Measurements from ENCODE around the gene ZIC2.

The ZIC2 gene

DNA sequence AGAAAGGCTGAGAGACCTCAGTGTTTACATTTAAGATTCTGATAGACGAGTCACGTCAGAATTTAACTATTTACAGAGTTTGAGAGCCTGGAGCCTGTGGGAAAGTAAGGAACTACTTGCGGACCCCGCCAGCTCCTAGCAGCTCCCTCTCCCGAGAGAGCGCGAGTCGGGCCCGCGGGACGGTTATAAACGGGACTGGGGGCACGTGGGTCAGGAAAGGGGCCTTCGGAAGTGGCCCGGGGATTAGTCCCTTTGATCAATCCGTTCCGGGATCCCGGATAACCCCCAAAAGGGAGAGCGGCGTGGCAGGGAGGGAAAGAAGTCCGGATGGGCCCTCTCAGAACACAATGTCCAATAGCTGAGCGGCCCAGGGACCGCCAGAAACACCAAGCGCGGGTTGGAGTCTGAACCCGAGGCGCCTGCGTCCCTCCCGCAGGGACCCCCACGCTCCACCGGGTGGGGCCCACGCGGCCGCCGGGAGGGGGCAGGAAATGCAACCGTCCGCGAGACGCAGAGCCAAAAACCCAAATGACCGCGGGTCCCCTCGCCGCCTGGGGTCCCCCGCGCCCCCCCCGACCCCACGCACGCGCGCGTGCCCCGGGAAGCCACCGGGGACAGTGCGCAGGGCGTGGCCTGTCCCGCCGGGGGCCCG lies 13.6 kb upstream of the ZIC2 start (continued):
- TF ChIP-seq, protein P1, sequence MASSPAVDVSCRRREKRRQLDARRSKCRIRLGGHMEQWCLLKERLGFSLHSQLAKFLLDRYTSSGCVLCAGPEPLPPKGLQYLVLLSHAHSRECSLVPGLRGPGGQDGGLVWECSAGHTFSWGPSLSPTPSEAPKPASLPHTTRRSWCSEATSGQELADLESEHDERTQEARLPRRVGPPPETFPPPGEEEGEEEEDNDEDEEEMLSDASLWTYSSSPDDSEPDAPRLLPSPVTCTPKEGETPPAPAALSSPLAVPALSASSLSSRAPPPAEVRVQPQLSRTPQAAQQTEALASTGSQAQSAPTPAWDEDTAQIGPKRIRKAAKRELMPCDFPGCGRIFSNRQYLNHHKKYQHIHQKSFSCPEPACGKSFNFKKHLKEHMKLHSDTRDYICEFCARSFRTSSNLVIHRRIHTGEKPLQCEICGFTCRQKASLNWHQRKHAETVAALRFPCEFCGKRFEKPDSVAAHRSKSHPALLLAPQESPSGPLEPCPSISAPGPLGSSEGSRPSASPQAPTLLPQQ (tag by site-specific recombination; IDR thresholded peaks at IDR 0.05), result peak; percentile 82
- TF ChIP-seq, protein P2, sequence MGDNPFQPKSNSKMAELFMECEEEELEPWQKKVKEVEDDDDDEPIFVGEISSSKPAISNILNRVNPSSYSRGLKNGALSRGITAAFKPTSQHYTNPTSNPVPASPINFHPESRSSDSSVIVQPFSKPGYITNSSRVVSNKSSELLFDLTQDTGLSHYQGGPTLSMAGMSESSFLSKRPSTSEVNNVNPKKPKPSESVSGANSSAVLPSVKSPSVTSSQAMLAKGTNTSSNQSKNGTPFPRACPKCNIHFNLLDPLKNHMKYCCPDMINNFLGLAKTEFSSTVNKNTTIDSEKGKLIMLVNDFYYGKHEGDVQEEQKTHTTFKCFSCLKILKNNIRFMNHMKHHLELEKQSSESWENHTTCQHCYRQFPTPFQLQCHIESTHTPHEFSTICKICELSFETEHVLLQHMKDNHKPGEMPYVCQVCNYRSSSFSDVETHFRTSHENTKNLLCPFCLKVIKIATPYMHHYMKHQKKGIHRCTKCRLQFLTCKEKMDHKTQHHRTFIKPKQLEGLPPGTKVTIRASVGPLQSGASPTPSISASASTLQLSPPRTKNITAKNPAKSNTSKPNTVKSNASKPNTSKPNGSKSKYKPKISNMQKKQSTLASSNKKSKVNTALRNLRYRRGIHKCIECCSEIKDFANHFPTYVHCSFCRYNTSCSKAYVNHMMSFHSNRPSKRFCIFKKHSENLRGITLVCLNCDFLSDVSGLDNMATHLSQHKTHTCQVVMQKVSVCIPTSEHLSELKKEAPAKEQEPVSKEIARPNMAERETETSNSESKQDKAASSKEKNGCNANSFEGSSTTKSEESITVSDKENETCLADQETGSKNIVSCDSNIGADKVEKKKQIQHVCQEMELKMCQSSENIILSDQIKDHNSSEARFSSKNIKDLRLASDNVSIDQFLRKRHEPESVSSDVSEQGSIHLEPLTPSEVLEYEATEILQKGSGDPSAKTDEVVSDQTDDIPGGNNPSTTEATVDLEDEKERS (tag by site-specific recombination; IDR thresholded peaks at IDR 0.05), result no peak
- TF ChIP-seq KLF9 (tag by site-specific recombination; IDR thresholded peaks at IDR 0.05; ENCODE audit: low read depth) (no peak), EGR2 (tag by site-specific recombination; IDR thresholded peaks at IDR 0.05; ENCODE audit: low read depth) (no peak), GLIS2 (tag by site-specific recombination; IDR thresholded peaks at IDR 0.05) (peak; percentile 84), ZNF707 (tag by site-specific recombination; IDR thresholded peaks at IDR 0.05) (no peak), ZNF664 (tag by site-specific recombination; IDR thresholded peaks at IDR 0.05) (no peak), ZBTB20 (tag by site-specific recombination; IDR thresholded peaks at IDR 0.05) (no peak), ZNF660 (tag by site-specific recombination; IDR thresholded peaks at IDR 0.05) (peak; percentile 48; the same call in 1 of the 2 replicates), ZNF335 (tag by site-specific recombination; conservative IDR thresholded peaks at IDR 0.05) (peak; percentile 52), ZNF629 (tag by site-specific recombination; IDR thresholded peaks at IDR 0.05) (0 out of 2 replicates have a peak, but pooled peaks have one; percentile 15), ZNF10 (tag by site-specific recombination; IDR thresholded peaks at IDR 0.05) (no peak), ZNF366 (tag by site-specific recombination; conservative IDR thresholded peaks at IDR 0.05) (no peak), ZBTB8A (tag by site-specific recombination; IDR thresholded peaks at IDR 0.05) (0 out of 2 replicates have a peak, but pooled peaks have one; percentile 13), IKZF3 (tag by site-specific recombination; IDR thresholded peaks at IDR 0.05) (peak; percentile 69), GFI1B (tag by site-specific recombination; IDR thresholded peaks at IDR 0.05) (no peak)
- TF ChIP-seq, protein P3, sequence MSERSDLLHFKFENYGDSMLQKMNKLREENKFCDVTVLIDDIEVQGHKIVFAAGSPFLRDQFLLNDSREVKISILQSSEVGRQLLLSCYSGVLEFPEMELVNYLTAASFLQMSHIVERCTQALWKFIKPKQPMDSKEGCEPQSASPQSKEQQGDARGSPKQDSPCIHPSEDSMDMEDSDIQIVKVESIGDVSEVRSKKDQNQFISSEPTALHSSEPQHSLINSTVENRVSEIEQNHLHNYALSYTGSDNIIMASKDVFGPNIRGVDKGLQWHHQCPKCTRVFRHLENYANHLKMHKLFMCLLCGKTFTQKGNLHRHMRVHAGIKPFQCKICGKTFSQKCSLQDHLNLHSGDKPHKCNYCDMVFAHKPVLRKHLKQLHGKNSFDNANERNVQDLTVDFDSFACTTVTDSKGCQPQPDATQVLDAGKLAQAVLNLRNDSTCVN (tag by site-specific recombination; optimal IDR thresholded peaks at IDR 0.05), result peak; percentile 33
- TF ChIP-seq, protein P4, sequence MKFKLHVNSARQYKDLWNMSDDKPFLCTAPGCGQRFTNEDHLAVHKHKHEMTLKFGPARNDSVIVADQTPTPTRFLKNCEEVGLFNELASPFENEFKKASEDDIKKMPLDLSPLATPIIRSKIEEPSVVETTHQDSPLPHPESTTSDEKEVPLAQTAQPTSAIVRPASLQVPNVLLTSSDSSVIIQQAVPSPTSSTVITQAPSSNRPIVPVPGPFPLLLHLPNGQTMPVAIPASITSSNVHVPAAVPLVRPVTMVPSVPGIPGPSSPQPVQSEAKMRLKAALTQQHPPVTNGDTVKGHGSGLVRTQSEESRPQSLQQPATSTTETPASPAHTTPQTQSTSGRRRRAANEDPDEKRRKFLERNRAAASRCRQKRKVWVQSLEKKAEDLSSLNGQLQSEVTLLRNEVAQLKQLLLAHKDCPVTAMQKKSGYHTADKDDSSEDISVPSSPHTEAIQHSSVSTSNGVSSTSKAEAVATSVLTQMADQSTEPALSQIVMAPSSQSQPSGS (tag by site-specific recombination; IDR thresholded peaks at IDR 0.05; ENCODE audit: low read depth), result no peak
- TF ChIP-seq, protein P5, sequence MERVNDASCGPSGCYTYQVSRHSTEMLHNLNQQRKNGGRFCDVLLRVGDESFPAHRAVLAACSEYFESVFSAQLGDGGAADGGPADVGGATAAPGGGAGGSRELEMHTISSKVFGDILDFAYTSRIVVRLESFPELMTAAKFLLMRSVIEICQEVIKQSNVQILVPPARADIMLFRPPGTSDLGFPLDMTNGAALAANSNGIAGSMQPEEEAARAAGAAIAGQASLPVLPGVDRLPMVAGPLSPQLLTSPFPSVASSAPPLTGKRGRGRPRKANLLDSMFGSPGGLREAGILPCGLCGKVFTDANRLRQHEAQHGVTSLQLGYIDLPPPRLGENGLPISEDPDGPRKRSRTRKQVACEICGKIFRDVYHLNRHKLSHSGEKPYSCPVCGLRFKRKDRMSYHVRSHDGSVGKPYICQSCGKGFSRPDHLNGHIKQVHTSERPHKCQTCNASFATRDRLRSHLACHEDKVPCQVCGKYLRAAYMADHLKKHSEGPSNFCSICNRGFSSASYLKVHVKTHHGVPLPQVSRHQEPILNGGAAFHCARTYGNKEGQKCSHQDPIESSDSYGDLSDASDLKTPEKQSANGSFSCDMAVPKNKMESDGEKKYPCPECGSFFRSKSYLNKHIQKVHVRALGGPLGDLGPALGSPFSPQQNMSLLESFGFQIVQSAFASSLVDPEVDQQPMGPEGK (tag by site-specific recombination; IDR thresholded peaks at IDR 0.05), result 0 out of 2 replicates have a peak, but pooled peaks have one; percentile 51
- TF ChIP-seq, protein P6, sequence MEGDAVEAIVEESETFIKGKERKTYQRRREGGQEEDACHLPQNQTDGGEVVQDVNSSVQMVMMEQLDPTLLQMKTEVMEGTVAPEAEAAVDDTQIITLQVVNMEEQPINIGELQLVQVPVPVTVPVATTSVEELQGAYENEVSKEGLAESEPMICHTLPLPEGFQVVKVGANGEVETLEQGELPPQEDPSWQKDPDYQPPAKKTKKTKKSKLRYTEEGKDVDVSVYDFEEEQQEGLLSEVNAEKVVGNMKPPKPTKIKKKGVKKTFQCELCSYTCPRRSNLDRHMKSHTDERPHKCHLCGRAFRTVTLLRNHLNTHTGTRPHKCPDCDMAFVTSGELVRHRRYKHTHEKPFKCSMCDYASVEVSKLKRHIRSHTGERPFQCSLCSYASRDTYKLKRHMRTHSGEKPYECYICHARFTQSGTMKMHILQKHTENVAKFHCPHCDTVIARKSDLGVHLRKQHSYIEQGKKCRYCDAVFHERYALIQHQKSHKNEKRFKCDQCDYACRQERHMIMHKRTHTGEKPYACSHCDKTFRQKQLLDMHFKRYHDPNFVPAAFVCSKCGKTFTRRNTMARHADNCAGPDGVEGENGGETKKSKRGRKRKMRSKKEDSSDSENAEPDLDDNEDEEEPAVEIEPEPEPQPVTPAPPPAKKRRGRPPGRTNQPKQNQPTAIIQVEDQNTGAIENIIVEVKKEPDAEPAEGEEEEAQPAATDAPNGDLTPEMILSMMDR (tag by site-specific recombination; IDR thresholded peaks at IDR 0.05), result no peak
- TF ChIP-seq, protein P7, sequence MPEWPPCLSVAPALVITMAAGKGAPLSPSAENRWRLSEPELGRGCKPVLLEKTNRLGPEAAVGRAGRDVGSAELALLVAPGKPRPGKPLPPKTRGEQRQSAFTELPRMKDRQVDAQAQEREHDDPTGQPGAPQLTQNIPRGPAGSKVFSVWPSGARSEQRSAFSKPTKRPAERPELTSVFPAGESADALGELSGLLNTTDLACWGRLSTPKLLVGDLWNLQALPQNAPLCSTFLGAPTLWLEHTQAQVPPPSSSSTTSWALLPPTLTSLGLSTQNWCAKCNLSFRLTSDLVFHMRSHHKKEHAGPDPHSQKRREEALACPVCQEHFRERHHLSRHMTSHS (tag by site-specific recombination; IDR thresholded peaks at IDR 0.05), result no peak
